GF-D8 (cell line): ENCODE data around the gene UBXN1.
"Not testable (repeated sequence)": the region's sequence is repeated elsewhere in the genome, so short reads cannot be mapped to it uniquely, and the experiment has no call there.

Source experiments
- DNase-seq: peaks from one replicate; lab custom pipeline; 2025; lab: John Stamatoyannopoulos, UW

UBXN1 gene

GRCh38 chr11:62708392-62708791 lies 29.5 kb upstream of the UBXN1 start:
- DNase-seq = no peak

GRCh38 chr11:62707277-62707861 lies 28.5 kb upstream of the UBXN1 start, which contains the start of the genes BSCL2 and GNG3:
BSCL2 (minus strand) TSS chr11:62707424; CDS start chr11:62707195, 229 bp downstream.
GNG3 (plus strand) TSS chr11:62707676; CDS start chr11:62708296, 620 bp downstream.
- DNase-seq = no peak

- DNase-seq = no peak
Observed at GRCh38 chr11:62706850-62707247, 28.0 kb upstream of the UBXN1 start.

- DNase-seq = peak; percentile 73
Observed at GRCh38 chr11:62705880-62706849, 27.3 kb upstream of the UBXN1 start.

GRCh38 chr11:62705413-62705812 lies 26.5 kb upstream of the UBXN1 start:
- no peak for DNase-seq

- DNase-seq = not testable (repeated sequence)
Observed at GRCh38 chr11:62703921-62704320, 25.0 kb upstream of the UBXN1 start.

GRCh38 chr11:62702246-62702645 lies 23.4 kb upstream of the UBXN1 start:
- no peak for DNase-seq

- peak; percentile 8 for DNase-seq
Observed at GRCh38 chr11:62694455-62695167, 15.7 kb upstream of the UBXN1 start.

- not testable (repeated sequence) for DNase-seq
Observed at GRCh38 chr11:62693624-62694023, 14.8 kb upstream of the UBXN1 start.

GRCh38 chr11:62689421-62690183 lies 10.7 kb upstream of the UBXN1 start, which contains the start of gene LRRN4CL:
LRRN4CL (minus strand) TSS chr11:62689530; CDS start chr11:62688508, 1,022 bp downstream.
- DNase-seq = no peak

GRCh38 chr11:62688491-62688890 lies 9.6 kb upstream of the UBXN1 start:
- no peak for DNase-seq

GRCh38 chr11:62687508-62688396 lies 8.9 kb upstream of the UBXN1 start:
- DNase-seq = no peak

- DNase-seq = no peak
Observed at GRCh38 chr11:62682518-62682917, 3.6 kb upstream of the UBXN1 start.

GRCh38 chr11:62680825-62681240 lies 2.0 kb upstream of the UBXN1 start:
- DNase-seq = peak; percentile 63

- DNase-seq = no peak
Observed at GRCh38 chr11:62678433-62678769, 472 bp downstream of the UBXN1 start.

- no peak for DNase-seq
Observed at GRCh38 chr11:62677714-62678113, 1.2 kb downstream of the UBXN1 start.

- no peak for DNase-seq
Observed at GRCh38 chr11:62677156-62677555, 1.7 kb downstream of the UBXN1 start.

- no peak for DNase-seq
Observed at GRCh38 chr11:62676698-62677097, 2.2 kb downstream of the UBXN1 start.

- not testable (repeated sequence) for DNase-seq
Observed at GRCh38 chr11:62675415-62675814, 3.5 kb downstream of the UBXN1 start.

- DNase-seq = no peak
Observed at GRCh38 chr11:62673196-62673525, 5.7 kb downstream of the UBXN1 start.
